HG03159 (cell line): Measurements from ENCODE around the gene YOD1.

Experiments used
- ATAC-seq: cut with Tn5 transposase; IDR thresholded peaks from one replicate; pipeline ENCODE4 v1.9.1; 2021; ENCODE audit warnings: mild to moderate bottlenecking, moderate library complexity; ENCODE audit not compliant: unreplicated experiment

Gene YOD1

GRCh38 chr1:207073906-207074820 is 23.2 kb upstream of the YOD1 start:
- ATAC-seq = no peak

- ATAC-seq = no peak
Observed at GRCh38 chr1:207072233-207072632, 21.2 kb upstream of the YOD1 start.

GRCh38 chr1:207071426-207071825 is 20.4 kb upstream of the YOD1 start:
- no peak for ATAC-seq

GRCh38 chr1:207070811-207071210 is 19.8 kb upstream of the YOD1 start:
- ATAC-seq = no peak

GRCh38 chr1:207069858-207070506 is 19.0 kb upstream of the YOD1 start:
- ATAC-seq = no peak

GRCh38 chr1:207069061-207069460 is 18.1 kb upstream of the YOD1 start:
- no peak for ATAC-seq

- ATAC-seq = no peak
Observed at GRCh38 chr1:207067665-207068064, 16.7 kb upstream of the YOD1 start.

GRCh38 chr1:207067185-207067584 is 16.2 kb upstream of the YOD1 start:
- no peak for ATAC-seq

- no peak for ATAC-seq
Observed at GRCh38 chr1:207064561-207064960, 13.6 kb upstream of the YOD1 start.

- ATAC-seq = no peak
Observed at GRCh38 chr1:207063014-207063413, 12.0 kb upstream of the YOD1 start.

GRCh38 chr1:207062058-207062457 is 11.1 kb upstream of the YOD1 start:
- no peak for ATAC-seq

GRCh38 chr1:207060596-207060995 is 9.6 kb upstream of the YOD1 start:
- ATAC-seq = no peak

GRCh38 chr1:207059881-207060280 is 8.9 kb upstream of the YOD1 start:
- no peak for ATAC-seq

GRCh38 chr1:207058878-207059867 is 8.2 kb upstream of the YOD1 start:
- ATAC-seq = no peak

- no peak for ATAC-seq
Observed at GRCh38 chr1:207058252-207058651, 7.2 kb upstream of the YOD1 start.

GRCh38 chr1:207056673-207057072 is 5.7 kb upstream of the YOD1 start:
- ATAC-seq = no peak

- no peak for ATAC-seq
Observed at GRCh38 chr1:207055386-207056001, 4.5 kb upstream of the YOD1 start.

- no peak for ATAC-seq
Observed at GRCh38 chr1:207054491-207054890, 3.5 kb upstream of the YOD1 start.

GRCh38 chr1:207052911-207053769 is 2.1 kb upstream of the YOD1 start, which contains the start of gene PFKFB2:
TSS of gene PFKFB2 (plus strand) at chr1:207053275. CDS start at chr1:207054718, 1,443 bp downstream.
- peak; percentile 82 for ATAC-seq
